ENCODE data around the gene RPS27L.

RPS27L gene

DNA sequence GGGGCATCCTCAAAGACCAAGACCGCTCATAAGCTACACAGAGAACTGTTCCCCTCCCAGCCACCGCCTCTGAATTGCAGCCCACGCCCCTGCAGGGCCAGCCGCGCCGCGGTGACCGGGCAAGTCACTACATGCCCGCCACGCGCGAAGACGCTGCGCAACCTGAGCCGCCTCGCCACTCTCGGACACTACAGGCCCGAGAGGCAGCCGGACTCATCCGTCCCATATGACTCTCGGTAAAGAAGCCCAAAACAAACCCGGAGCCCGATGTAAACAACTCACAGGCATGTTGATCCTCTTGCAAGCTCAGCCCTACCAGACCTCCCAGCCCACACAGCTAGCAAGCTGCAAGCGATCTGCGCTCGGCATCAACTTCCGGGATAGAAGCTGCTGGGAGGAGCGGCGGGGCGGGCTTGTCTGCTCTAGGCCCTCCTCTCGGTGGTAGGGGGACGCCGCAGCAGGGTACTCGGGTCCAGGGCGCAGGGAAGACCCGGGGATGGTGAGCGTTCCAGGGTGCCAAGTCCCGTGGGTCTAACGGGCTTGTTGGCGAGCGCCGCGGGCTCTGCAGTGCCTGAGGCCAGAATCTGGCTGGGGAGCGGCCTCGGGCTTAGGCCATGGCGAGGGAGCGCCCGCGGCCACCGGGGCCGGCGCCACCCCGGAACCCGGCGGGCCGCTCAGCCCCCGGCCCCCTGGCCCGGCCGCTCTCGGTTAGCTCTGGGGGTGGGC is at the start of gene RPS27L:
RPS27L (minus strand) TSS at position 360 of the 726 bp plus-strand sequence; CDS start at position 288, 72 bp downstream.
- DNase-seq = peak; percentile 97

DNA sequence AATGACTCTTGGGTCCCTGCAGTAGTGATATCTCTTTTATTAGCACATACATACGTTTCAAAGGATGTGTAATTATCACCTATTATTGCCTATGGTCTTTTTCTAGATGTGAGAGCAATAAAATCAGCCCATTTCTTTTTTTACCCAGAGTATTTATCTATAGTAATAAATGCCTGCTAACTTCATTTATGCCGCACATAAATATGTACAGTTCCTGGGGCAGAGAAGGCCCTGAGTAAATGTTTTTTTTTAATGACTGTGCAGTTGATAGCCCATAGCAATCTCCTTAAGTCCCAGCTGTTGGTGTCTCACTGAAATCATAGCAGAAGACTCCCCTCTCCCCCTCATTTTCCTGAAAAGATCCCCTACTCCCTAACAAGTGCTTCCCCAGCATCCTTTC is 48.8 kb upstream of the RPS27L start:
- no peak for DNase-seq

DNA sequence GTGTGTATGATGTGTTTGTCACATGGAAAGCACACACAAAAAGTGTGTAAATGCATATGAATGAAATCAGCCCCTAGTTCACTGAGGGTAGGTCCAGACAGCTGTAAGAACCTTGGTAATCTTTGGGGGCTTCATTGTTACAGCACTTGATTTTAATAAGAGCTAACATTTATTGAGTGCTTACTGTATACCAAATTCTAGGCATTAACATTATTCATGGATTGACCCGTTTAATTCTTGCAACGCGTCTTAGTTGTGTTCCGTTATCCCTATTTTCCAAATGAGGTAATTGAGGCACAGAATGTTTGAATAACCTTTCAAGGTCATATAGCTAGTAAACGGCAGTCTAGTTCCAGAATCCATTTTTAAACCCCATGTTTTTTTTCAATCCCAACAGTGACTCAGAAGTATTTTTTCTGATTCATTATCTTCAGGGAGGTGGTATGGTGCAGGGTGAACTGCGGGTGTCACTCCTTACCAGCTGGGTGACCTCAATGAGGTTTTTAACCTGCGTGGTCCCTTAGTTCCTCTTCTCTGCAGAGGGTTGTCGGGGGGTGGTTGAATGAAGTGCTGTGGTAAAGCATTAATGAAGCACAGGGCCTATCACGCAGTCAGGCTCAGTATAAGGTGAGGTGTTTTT is 46.3 kb upstream of the RPS27L start:
- DNase-seq = no peak

DNA sequence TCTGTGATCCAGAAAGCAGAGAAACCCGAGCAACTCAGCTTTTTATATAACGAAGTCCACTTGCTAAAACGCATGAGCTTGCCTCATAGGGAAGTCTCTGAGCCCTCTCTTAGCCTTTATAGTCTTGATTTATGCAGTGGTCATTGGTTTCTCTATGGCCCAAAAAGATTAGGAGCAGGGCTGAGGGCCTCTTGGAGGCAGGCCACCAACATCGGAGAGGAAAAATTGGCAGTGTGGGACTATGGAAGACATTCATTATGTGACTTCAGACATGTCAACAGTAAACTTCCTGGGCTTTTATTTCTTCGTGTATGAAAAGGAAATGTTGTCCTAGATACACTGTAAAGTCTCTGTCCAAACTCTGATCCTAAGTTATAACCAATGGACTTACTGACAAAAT is 45.6 kb upstream of the RPS27L start:
- no peak for DNase-seq

DNA sequence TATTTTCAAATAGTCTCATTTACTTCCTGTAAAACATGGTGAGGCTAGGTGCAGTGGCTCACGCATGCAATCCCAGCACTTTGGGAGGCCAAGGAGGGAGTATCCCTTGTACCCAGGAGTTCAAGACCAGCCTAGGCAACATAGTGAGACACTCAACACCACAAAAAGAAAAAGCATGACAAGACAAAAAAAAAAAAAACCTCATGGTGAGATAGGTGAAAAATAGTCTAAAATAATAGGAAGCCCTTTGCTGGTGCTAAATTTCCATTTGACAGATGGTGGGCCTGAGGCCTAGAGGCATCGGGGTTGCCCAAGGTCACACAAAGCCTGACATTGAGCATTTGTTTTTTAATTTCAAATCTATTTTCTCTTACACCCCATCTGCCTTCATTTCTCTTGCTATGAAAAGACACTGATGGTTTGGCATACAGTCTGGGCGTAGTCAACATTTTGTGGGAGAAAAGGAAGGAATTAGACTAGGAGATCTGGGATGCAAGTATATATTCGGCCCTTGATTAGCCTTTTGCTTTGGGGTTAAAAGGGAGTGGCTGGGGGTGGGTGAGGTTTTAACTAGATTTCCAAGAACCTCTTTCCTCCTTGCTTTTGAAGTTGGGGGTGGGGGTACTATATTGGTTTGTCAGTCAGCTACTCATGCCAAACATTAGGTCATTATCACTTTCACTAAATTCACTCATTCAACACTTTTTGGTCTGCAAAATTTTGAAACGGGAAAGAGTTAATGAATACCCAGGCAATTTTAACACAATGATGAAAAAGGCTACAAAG is 43.4 kb upstream of the RPS27L start:
- DNase-seq = no peak

DNA sequence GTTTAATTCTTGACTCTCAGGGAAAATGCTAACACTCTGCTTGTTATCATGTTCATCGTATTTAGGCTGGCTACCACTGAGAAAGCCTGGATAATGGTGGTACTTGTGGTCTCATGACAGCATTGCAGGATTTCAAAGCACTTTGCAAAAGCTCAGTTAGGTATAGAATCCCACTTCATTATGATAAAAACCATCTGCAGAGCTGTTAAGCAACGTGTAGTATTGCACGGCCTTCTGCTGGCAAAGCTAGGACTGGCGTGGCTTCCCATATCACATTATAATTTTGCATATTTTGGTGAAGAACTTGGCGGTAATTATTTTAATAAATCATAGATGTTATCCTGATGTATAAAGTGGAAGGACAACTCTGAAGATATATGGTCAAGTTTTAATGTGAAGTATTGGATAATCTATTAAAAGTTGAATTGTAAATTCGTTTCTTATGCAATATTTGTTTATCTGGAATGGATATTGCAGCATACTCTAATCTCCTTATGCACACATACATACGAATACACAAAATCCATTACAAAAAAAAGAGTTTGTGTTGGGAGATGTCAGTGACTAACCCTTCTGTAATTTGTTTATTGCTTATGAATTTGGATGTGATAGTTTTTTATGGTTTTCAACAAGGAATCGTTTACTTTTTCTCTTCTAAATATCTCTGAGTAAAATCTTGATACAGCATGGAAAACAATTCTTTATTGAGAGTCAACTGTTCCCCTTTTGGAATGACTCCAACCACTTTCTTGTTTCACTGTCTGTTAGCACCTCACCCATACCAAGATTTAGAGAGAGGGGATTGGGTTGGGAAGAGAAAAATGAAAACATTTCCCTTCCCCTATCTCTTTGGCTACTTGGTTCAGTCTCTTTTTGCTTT is 41.3 kb upstream of the RPS27L start:
- DNase-seq = peak; percentile 30

DNA sequence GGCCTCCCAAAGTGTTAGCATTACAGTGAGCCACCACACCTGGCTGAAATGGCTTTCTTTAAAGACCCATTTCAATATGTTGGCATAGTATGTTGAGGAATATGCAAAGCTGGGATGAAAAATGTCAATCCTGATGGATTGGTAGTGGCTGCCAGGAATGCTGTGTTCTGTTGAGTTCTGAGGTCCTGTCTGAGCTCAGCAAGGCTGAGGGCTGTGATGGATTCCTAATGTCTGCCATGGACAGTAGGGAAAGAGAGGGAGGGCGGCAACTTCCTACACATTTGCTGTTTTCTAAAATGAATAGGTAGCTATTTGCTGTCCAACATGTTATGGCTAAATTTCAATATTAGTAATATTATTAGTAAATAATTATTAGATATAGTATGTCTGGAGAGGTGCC is 40.3 kb upstream of the RPS27L start:
- DNase-seq = no peak

DNA sequence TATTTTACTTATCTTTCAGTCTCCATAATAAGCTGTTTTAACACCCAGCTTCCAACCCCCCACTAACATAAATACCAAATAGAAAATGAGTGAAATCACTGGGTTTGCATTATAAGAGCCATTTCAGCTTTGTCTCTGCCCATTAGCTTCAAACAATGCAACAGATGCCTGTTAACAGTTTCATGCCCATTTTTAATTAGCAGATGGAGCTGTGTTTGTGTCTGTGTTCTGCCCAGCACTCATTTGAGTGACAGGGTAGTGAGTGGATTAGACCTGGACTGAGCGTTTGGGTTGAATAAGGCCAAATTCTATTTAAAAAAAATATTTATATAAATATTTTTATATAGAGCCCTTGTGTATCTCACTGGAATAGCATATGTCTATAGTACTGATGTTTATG is 39.6 kb upstream of the RPS27L start:
- peak; percentile 82 for DNase-seq

DNA sequence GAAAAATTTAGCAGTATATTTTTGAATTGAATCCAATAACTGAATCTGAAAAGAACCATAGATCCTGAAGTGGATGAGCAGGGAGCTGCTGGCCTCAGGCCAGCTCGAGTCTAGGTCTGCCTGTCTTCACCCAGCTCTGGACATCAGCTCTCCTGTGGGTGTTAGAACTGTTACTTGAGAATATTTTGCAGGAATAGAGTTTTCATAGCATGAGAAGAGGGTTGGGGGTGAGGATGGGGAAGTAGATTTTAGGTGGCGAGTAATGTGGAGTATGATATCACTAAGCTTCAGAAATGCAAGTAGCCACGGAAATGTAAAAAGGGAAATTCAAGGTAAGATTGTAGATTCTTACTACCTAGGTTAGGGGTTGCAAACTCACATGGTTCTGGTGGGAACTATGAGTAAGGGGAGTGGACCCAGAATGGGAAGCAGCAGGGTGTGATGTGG is 38.3 kb upstream of the RPS27L start:
- peak; percentile 56 for DNase-seq

DNA sequence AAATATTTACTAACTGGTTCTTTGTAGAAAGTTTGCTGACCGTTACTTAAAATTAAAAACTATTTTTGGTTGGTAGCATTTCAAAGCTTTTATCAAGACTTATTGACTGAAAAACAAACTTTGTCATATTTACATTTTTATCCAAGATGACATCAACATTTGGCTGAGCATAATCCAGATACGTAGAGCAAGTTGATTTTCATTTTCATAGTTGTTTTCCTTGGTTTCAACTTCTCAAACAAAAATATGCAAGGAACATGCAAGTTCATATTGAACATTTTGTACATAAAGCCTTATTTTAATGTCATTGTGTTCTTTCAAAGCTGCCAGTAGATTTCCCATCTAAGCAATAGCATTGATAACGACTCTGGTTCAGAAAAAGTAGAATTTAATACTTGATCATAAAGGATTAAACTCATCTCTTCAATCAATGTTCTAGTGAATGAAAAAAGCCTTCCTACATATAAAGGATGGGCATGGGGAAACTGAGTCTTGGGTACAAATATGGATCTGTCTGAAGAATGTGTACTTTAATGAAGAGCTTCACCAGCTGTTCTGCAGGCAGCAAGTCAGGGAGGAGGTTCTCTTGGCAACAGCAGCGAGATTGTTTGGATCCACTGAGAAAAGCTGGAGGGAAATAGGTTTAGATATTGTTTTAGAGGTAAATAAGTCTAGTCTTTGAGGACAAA is 37.7 kb upstream of the RPS27L start:
- DNase-seq = no peak

DNA sequence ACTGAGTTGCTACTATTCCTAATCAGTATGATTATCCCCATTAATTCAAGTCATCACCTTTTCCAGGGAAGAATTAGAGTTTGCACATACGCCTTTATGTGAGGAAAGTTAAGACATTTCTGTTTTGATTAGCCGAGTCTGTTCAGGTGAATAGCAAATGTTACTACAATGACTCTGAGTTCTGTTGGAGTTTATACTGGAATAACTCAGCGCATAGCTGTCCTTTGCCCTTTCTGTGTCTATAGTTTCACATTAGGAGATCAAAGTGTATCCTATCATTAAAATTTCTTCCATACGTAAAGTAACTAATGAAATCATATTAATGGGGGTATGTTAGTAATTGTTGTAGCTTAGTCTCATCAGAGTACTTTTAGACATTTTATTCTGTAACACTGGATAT is 37.0 kb upstream of the RPS27L start:
- DNase-seq = no peak

DNA sequence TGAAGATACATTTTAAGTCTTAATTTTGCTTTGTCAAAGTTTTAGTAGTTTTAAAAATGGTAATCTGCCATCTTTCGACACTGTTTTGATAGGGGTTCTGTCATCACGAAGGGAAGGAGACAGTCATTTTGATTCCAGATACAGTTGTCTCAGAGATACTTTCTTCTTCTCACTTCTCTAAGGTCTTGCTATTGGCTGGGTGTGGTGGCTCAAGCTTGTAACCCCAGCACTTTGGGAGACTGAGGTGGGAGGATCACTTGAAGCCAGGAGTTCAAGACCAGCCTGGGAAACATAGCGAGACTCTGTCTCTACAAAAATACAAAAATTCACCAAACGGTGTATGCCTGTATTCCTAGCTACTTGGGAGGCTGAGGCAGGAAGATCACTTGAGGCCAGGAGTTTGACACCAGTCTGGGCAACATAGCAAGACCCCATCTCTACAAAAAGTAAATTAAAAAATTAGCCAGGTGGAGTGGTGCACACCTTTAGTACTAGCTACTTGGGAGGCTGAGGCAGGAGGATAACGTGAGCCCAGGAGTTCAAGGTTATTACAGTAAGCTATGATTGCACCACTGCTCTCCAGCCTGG is 35.4 kb upstream of the RPS27L start:
- no peak for DNase-seq

DNA sequence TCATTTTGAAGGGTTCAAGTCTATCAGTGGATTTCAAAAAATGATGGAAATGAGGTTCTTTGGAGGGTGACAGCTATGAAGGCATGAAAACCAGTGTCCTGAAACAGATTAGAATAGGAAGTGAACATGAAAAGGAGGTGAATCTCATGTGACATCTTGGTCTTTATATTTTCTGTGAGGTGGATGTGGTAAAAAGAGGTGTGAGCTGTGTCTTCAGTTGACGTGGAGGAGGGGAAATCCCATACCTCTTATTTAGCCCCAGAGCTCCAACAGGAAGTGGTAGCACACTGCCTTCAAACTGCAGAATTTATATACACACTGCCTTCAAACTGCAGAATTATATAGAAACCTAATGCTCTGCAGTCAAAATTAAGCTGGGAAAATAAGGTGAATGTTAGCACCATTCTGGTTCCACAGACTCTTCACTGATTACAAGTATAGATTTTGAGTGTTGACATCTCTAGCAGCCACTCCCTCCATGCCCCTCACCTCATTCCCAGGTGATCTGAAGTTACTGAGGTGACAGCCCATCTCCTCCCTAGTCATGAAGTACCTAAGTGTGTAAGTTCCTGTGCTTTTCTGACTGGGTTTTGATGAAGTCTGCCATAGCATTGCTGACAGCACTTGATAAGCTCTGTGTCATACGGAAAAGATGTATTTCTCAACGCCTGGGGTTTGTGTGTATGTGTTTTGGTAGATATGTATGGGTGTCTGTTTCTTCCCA is 34.8 kb upstream of the RPS27L start:
- no peak for DNase-seq

DNA sequence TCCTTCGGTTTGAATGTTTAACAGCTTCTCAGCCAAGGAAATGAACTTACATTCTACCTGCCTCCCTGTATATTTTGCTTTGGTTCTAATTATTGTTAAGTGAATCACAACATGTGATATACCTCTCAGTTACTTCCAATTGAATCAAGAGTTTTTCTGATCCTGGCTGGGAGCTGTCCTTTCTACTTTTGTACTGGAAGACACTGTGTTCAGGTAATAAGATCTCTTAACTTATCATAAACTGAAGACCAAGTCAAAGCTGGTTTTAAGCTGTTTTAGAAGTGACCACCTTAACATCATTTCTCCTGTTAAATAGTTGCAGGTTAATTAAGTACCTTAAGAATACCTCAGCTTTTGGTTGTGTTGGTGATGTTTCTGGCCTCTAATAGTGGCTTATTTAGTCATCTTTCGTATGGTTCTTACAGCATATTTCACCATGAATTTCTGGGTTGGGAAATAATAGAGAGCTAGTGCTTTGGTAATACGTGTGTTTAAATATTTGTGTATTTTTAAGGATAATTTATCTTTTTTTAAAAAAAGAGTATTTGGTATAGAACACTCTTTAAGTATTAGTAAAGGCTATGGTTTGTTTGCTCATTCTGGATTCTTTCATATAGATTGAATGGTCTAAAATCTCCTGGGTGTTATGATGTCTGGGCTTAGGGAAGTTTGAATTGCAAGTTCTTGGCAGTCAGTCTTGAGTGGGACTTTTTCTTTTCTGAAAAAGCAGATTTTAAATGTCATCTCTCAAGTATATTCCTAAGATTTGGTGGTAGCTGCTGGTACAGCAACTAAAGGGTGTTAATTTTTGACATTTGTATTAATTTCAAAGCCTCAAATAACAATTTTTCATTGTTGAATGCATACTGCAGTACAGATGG is 33.7 kb upstream of the RPS27L start:
- no peak for DNase-seq

DNA sequence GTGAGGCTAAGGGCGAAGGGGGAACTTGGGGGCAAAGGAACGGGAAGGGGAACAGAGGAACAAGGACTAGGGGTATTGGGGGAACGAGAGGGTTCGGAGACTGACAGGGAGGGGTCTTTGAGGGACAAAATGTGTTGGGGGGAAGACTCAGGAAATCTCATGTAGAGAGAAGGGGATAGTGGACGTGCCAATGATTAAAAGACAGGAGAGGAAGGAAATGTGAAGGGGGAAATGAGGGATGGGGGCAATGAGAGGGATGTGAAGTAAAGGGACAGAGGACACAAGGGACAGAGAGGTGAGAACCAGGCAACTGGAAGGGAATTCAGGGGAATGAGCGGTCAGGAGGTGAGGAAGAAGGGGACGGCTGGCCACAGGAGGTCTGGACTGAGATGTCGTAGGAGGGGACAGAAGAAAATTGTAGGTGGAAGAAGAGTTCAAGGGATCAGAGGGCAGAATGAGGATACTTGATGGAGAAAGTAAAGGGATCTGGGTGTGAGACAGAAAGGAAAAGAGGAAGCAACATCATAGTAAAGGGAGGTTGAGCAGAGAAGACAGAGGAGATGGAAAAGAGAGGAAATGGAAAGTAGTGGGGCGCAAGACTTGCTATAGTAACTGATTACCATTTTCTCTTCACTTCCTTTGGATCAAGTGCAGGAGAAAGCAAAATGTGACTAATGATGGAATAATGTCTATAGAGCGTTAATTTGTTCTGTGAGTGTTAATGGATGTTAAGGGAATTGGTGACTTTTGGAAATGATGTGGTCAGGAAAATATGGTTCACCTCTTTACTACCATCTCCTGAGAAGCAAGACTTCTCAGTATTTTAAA is 32.9 kb upstream of the RPS27L start:
- peak; percentile 59 for DNase-seq

DNA sequence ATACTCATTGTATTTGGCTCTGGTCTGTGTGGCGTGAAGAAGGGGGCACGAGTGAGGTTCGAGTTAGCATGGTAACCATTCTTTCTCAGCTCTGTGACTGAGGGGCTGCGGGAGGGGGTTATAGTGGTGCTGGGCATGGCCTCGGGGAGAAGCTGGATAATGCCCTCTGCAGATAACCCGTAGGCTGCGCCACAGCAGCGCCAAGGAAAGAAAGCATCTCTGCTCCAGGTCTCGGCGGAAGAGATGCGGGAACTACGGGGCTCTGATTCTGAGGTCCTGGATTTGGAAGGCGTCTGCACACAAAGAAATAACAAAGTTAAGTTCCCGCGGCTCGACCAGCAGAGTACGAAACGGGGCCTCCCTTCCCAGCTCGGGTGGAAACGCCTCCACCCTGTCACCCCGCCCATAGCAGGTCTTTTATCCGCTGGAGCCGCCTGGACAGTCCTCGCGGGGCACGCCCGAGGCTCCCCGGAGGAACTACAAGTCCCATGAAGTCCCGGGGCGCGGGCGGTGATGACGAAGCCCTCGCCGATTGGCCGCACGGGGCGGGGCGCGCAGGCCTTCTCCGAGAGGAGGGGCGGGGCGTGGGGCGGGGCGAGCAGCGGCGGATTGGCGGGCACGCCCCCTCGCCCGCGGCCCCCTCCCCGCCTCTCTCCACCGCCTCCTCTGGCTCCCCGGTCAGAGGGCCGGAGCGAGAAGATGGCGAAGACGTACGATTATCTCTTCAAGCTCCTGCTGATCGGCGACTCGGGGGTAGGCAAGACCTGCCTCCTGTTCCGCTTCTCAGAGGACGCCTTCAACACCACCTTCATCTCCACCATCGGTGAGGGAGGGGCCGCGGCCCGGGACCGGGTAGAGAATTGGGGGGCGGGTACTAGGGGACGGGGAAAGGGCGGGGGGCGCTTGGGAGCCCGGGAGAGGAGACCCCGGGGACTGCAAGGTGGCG is 31.9 kb upstream of the RPS27L start, which contains the start of gene RAB8B:
RAB8B (plus strand) TSS at position 681 of the 946 bp plus-strand sequence; CDS start at position 700, 19 bp downstream.
- peak; percentile 99 for DNase-seq

DNA sequence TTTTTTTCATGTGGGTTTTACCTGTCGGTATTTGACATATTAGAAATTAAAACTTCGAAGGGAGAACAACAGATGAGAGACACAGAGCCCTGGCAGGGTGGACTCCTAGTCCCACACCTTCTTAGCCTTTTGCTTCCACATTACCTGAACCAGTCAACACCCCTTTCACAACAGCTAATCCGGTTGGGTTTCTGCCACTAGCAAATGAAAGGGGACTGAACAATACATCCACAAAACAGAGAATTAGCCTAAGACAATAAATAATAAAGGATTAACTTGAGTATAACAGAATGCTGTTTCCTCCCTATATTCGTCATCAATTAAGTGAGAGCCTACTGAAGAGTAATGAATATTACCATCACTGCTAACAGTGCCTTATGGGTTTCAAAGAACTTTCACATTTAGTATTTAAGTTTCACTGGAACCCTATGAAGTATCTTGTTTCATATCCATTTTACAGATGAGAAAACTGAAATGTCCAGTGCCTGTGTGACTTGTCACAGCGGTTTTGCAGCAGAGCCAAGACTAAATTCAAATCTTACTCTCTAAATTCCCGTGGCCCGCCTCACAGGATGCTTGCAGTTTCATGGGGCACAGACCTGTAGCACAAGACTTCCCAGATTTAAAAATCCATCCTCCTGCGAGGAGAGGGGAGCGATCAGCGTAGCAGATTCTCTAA is 31.1 kb upstream of the RPS27L start:
- DNase-seq = no peak

All from NCI-H69 (cell line).